Coronary artery (tissue), 2 donors: Measurements from ENCODE around the gene BCL2L14.

Experiments used
- DNase-seq: peaks from one replicate; pipeline ENCODE4 v3.0.0-alpha.2; 2017; ENCODE audit warnings: low spot score
- H3K27ac ChIP-seq, 2 donors: fragments of 200-600 bp; sonication (generic); one replicate each; pipeline ENCODE4 v1.5.1; 2016 to 2019
- H3K4me3 ChIP-seq: fragments of 200-600 bp; sonication (generic); 2 replicates; pipeline ENCODE4 v1.5.1; 2016; ENCODE audit warnings: mild to moderate bottlenecking, moderate library complexity
- CTCF ChIP-seq: fragments of 200-600 bp; sonication (generic); IDR thresholded peaks from one replicate; pipeline ENCODE4 v1.5.1; 2019; ENCODE audit warnings: antibody characterized with exemption

Gene BCL2L14

GRCh38 chr12:12088761-12089160 lies 18.0 kb downstream of the BCL2L14 start:
- no peak for TF ChIP-seq CTCF
- Histone ChIP-seq H3K27ac (no peak overlapping the region), H3K4me3 (no peak overlapping the region)
- DNase-seq, result no peak

- TF ChIP-seq CTCF, result no peak
- no peak overlapping the region for H3K27ac ChIP-seq
- DNase-seq, result no peak
- no peak overlapping the region for H3K4me3 ChIP-seq
Measured at GRCh38 chr12:12091071-12091470, 20.3 kb downstream of the BCL2L14 start.

GRCh38 chr12:12091977-12092663 lies 21.4 kb downstream of the BCL2L14 start:
- H3K4me3 ChIP-seq, result no peak overlapping the region
- H3K27ac ChIP-seq, result no peak overlapping the region
- TF ChIP-seq CTCF, result no peak
- no peak for DNase-seq

- no peak for DNase-seq
- no peak overlapping the region for H3K27ac ChIP-seq
- no peak overlapping the region for H3K4me3 ChIP-seq
- no peak for TF ChIP-seq CTCF
Measured at GRCh38 chr12:12094481-12094880, 23.7 kb downstream of the BCL2L14 start.

GRCh38 chr12:12095021-12095420 lies 24.3 kb downstream of the BCL2L14 start:
- DNase-seq, result no peak
- H3K27ac ChIP-seq, result no peak overlapping the region
- H3K4me3 ChIP-seq, result no peak overlapping the region
- TF ChIP-seq CTCF, result no peak

- Histone ChIP-seq H3K27ac (no peak overlapping the region), H3K4me3 (no peak overlapping the region)
- TF ChIP-seq CTCF, result no peak
- no peak for DNase-seq
Measured at GRCh38 chr12:12097891-12098690, 27.4 kb downstream of the BCL2L14 start.

- Histone ChIP-seq H3K4me3 (no peak overlapping the region), H3K27ac (no peak overlapping the region)
- DNase-seq, result no peak
- no peak for TF ChIP-seq CTCF
Measured at GRCh38 chr12:12098691-12099015, 27.9 kb downstream of the BCL2L14 start.
